Keratinocyte (primary cell): ENCODE data around the gene ZFR2. TPM values are rescaled to one million over a fixed set of nuclear protein-coding genes. Genes with fewer than 3 reads are reported as not detected.

ENCODE experiments used
- DNase-seq: peaks from one replicate; pipeline ENCODE4 v3.0.0-alpha.2; 2011; ENCODE audit warnings: low read depth, missing footprints, low spot score
- FAIRE-seq: peaks from 2 replicates; lab custom pipeline; 2011; peaks lifted over from hg19 to GRCh38; lab: Jason Lieb, UNC
- H2AFZ ChIP-seq: 2 replicates; pipeline ENCODE4 v1.6.0; 2012; ENCODE audit warnings: low read length, control low read depth, inconsistent platforms; ENCODE audit not compliant: control insufficient read depth
- H3K27ac ChIP-seq: 2 replicates; pipeline ENCODE4 v1.5.1; 2011; ENCODE audit warnings: low read length; ENCODE audit not compliant: control insufficient read depth, insufficient read depth
- H3K27me3 ChIP-seq: 3 replicates; pipeline ENCODE4 v1.6.0; 2011; ENCODE audit warnings: low read length; ENCODE audit not compliant: control insufficient read depth, insufficient read depth; ENCODE audit errors: extremely low read depth
- H3K36me3 ChIP-seq, 2 experiments: 2 replicates in 1 of 2; 3 replicates in 1 of 2; pipeline ENCODE4 v1.5.1; 2011; ENCODE audit warnings: low read length in 2 of 2, mild to moderate bottlenecking in 1 of 2; ENCODE audit not compliant: control insufficient read depth in 2 of 2, insufficient read depth in 2 of 2; ENCODE audit errors: extremely low read depth in 1 of 2
- H3K4me1 ChIP-seq: 3 replicates; pipeline ENCODE4 v1.5.1; 2011; ENCODE audit warnings: low read length; ENCODE audit not compliant: control insufficient read depth, insufficient read depth; ENCODE audit errors: extremely low read depth
- H3K4me2 ChIP-seq: 3 replicates; pipeline ENCODE4 v1.6.0; 2011; ENCODE audit warnings: low read depth, low read length; ENCODE audit not compliant: control insufficient read depth, insufficient read depth; ENCODE audit errors: extremely low read depth
- H3K4me3 ChIP-seq, 3 experiments: fragments of 200-600 bp in 1 of 3; sonication (generic) in 1 of 3; 2 replicates in 2 of 3; 3 replicates in 1 of 3; pipeline ENCODE4 v1.5.1; 2011 to 2016; ENCODE audit warnings: low read length in 3 of 3, mild to moderate bottlenecking in 3 of 3, control low read depth in 2 of 3, inconsistent platforms in 1 of 3, low read depth in 1 of 3, mixed read lengths in 1 of 3, mixed run types in 1 of 3, moderate library complexity in 1 of 3; ENCODE audit not compliant: control insufficient read depth in 2 of 3, insufficient read depth in 2 of 3; ENCODE audit errors: extremely low read depth in 1 of 3
- H3K79me2 ChIP-seq: 2 replicates; pipeline ENCODE4 v1.6.0; 2012; ENCODE audit warnings: low read length; ENCODE audit not compliant: control insufficient read depth, insufficient read depth
- H3K9ac ChIP-seq: 3 replicates; pipeline ENCODE4 v1.6.0; 2011; ENCODE audit warnings: low read length; ENCODE audit not compliant: control insufficient read depth, insufficient read depth; ENCODE audit errors: extremely low read depth
- H3K9me1 ChIP-seq: 3 replicates; pipeline ENCODE4 v1.6.0; 2011; ENCODE audit warnings: low read length; ENCODE audit not compliant: control insufficient read depth, insufficient read depth; ENCODE audit errors: extremely low read depth
- H3K9me3 ChIP-seq: 2 replicates; pipeline ENCODE4 v1.5.1; 2012; ENCODE audit warnings: low read depth, low read length; ENCODE audit not compliant: control insufficient read depth
- H4K20me1 ChIP-seq: 3 replicates; pipeline ENCODE4 v1.6.0; 2011; ENCODE audit warnings: low read length; ENCODE audit not compliant: control insufficient read depth, insufficient read depth; ENCODE audit errors: extremely low read depth
- EZH2 ChIP-seq: IDR thresholded peaks from one replicate; pipeline ENCODE4 v1.6.1; 2012; ENCODE audit warnings: inconsistent platforms, mild to moderate bottlenecking, low read length, moderate library complexity
- dilution Hi-C: fragments of 300-500 bp; cut with MboI; formaldehyde crosslinking; loops from one replicate; pipeline ENCODE4 v1.7.0; 2020; ENCODE audit warnings: low sequenced_read_pairs; ENCODE audit not compliant: extremely low pct_ligation_motif_present
- polyA plus RNA-seq, 5 experiments: library from polyadenylated mRNA; depleted of rRNA in 3 of 5; stranded (reverse) in 3 of 5; stranded (forward) in 1 of 5; unstranded in 1 of 5; fragments of >200 nt; gene quantifications; 1 replicate in 1 of 5; 2 replicates in 3 of 5; 3 replicates in 1 of 5; pipeline versions ENCODE4 v1.2.1 to v1.2.3, GENCODE V29; 2011 to 2012; ENCODE audit warnings: missing spikeins in 2 of 5, low read depth in 1 of 5, low replicate concordance in 1 of 5
- TF ChIP-seq, protein P1 (sequence below), 3 experiments: IDR thresholded peaks in 1 of 3; conservative IDR thresholded peaks in 1 of 3; optimal IDR thresholded peaks in 1 of 3; 2 replicates in 2 of 3; 3 replicates in 1 of 3; pipeline versions ENCODE3 to v1.5.1; 2011; ENCODE audit warnings: low read length in 3 of 3, mild to moderate bottlenecking in 3 of 3, moderate library complexity in 2 of 3, control low read depth in 1 of 3, inconsistent platforms in 1 of 3; ENCODE audit not compliant: insufficient read depth in 2 of 3; ENCODE audit errors: extremely low read depth in 1 of 3

Gene ZFR2
- polyA plus RNA-seq, 1 donor (not counting 4 experiments of a cell fraction or from before 2014, with no cell fraction given) = not detected

DNA sequence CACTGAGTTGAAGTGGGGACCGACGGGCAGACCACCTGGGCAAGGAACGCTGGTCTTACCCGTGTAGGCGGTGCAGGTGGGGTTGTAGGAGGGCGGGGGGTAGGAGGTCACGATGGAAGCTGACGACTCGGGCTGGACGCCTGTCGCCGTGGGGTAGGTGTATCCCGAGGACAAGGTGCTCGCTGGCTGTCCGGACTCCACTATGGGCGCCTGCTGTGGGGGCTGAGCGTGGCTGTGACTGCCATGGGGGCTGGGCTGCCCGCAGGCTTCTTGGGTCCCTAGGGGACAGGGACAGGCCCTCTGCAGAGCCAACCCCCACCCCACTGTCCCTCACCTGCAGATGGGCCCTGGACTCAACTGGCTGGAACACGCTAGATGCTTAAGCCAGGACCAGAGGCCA, 37.2 kb downstream of the ZFR2 start:
- FAIRE-seq (no peak), DNase-seq (no peak)
- no peak for TF ChIP-seq EZH2
- TF ChIP-seq, protein P1, sequence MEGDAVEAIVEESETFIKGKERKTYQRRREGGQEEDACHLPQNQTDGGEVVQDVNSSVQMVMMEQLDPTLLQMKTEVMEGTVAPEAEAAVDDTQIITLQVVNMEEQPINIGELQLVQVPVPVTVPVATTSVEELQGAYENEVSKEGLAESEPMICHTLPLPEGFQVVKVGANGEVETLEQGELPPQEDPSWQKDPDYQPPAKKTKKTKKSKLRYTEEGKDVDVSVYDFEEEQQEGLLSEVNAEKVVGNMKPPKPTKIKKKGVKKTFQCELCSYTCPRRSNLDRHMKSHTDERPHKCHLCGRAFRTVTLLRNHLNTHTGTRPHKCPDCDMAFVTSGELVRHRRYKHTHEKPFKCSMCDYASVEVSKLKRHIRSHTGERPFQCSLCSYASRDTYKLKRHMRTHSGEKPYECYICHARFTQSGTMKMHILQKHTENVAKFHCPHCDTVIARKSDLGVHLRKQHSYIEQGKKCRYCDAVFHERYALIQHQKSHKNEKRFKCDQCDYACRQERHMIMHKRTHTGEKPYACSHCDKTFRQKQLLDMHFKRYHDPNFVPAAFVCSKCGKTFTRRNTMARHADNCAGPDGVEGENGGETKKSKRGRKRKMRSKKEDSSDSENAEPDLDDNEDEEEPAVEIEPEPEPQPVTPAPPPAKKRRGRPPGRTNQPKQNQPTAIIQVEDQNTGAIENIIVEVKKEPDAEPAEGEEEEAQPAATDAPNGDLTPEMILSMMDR (optimal IDR thresholded peaks at IDR 0.05 in 1 of 3, IDR thresholded peaks at IDR 0.05 in 1 of 3, conservative IDR thresholded peaks at IDR 0.05 in 1 of 3; ENCODE audit: extremely low read depth in 1 of 3, insufficient read depth in 2 of 3, low read length in 3 of 3) = no peak
- Histone ChIP-seq H4K20me1 (no peaks in the 10 kb centered on the region), H3K4me1 (peaks cover 8% of the 10 kb centered on the region), H3K36me3 (no peaks in the 10 kb centered on the region), H3K9ac (no peak overlapping the region), H3K4me2 (no peak overlapping the region), H3K27ac (no peak overlapping the region), H3K9me1 (no peaks in the 10 kb centered on the region), H3K27me3 (peaks cover 36% of the 10 kb centered on the region), H3K4me3 (no peak overlapping the region), H2AFZ (no peak overlapping the region), H3K79me2 (no peaks in the 10 kb centered on the region), H3K9me3 (no peaks in the 10 kb centered on the region)
- dilution Hi-C loops = no loop called here

DNA sequence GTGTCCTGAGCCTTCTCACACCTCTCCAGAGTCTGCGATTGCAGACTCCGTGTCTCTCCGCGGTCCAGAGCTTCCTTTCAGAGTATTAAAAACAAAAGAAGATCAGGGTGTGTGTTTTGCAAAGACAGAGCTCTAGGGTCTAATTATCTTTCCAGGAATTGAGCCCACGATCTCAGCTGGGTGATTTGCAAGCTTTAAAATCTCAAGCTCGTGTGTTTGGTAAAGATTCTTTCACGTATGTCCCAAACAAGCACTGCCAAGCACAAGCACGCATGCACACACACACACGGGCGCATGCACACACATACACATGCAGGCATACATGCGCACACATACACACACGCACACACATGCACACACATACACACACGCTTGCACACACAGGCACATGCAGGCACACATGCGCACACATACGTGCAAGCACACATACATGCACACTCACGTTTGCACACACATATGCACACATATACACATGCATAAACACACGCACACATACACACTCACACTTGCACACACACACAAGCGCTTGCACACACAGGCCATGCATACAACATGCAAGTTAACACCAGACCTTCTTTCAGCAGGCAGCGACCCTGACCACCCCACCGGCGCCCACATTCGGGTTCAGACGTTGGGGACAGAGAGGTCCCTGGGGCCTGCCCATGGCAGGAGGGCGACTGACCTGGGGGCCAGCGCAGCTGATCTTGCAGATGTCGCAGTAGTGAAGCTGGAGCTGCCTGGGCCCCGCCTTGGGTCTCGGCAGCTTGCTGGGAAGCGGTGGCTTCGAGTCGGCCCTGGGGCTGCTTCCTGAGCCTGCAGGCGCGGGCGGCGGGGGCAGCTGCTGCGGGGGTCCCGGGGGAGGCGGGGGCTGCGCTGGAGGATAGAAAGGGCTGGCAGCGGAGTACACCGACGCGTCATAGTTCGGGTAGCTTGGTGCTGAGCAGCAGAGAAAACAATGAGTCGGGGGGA, 37.9 kb downstream of the ZFR2 start:
- no peak for FAIRE-seq

More for the DNA sequence above, 37.9 kb downstream of the ZFR2 start:
- no peak overlapping the region for H2AFZ ChIP-seq
- no peak overlapping the region for H3K4me3 ChIP-seq
- H3K79me2 ChIP-seq = no peaks in the 10 kb centered on the region
- no peaks in the 10 kb centered on the region for H3K36me3 ChIP-seq
- H3K9me1 ChIP-seq = no peaks in the 10 kb centered on the region
- DNase-seq = no peak
- H3K9ac ChIP-seq = no peak overlapping the region
- no peak overlapping the region for H3K4me2 ChIP-seq
- dilution Hi-C loops = no loop called here
- no peaks in the 10 kb centered on the region for H4K20me1 ChIP-seq
- no peak for TF ChIP-seq EZH2
- TF ChIP-seq, protein P1 (optimal IDR thresholded peaks at IDR 0.05 in 1 of 3, IDR thresholded peaks at IDR 0.05 in 1 of 3, conservative IDR thresholded peaks at IDR 0.05 in 1 of 3; ENCODE audit: extremely low read depth in 1 of 3, insufficient read depth in 2 of 3, low read length in 3 of 3) = no peak
- H3K27me3 ChIP-seq = peaks cover 41% of the 10 kb centered on the region
- H3K27ac ChIP-seq = no peak overlapping the region
- peaks cover 8% of the 10 kb centered on the region for H3K4me1 ChIP-seq
- no peaks in the 10 kb centered on the region for H3K9me3 ChIP-seq
